ENCODE measurements around the gene LDAH.
"Not testable (repeated sequence)": the region's sequence is repeated elsewhere in the genome, so short reads cannot be mapped to it uniquely, and the experiment has no call there.

Gene LDAH

GRCh38 chr2:20716164-20716563 is 106.7 kb downstream of the LDAH start:
- not testable (repeated sequence) for DNase-seq

- not testable (repeated sequence) for DNase-seq
These were observed 108.5 kb downstream of the LDAH start for GRCh38 chr2:20714412-20714811.

GRCh38 chr2:20713585-20713984 is 109.3 kb downstream of the LDAH start:
- not testable (repeated sequence) for DNase-seq

GRCh38 chr2:20711641-20712040 is 111.3 kb downstream of the LDAH start:
- not testable (repeated sequence) for DNase-seq

DNA sequence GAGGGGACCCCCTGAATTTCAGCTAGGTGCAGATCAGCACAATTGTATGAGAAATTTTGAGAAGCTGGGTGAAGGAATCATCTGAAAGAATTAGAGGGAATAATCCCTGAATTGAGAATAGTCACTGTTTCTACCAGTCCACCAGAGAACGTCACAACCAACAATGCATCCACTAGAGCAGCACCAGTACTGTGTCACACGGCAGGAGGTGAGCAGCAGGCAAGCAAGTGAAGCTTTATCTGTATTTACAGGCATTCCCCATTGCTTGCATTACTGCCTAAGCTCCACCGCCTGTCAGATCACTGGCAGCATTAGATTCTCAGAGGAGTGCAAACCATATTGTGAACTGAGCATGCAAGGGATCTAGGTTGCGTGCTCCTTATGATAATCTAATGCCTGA is 115.3 kb downstream of the LDAH start:
- DNase-seq, result no peak

- no peak for DNase-seq
These were observed 116.1 kb downstream of the LDAH start for GRCh38 chr2:20706786-20707185.

DNA sequence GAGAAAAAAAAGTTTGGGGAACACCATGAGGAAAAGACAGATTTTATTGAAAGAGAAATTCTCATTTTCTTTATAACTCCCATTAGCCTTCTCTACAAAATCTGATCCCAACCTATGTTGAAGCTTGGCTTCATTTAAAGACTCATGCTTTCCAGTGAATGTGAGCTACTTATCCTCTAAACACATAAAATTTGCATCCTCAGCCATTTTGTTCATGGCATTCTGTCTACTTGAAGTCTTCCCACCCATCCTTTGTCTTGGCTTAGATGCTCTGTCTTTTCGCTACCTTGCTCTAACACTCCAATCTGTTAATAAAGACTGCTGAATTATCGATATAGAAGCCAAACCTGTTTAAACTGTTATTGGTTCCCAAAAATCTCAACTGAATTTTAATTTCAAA is 116.7 kb downstream of the LDAH start:
- DNase-seq, result no peak

- no peak for DNase-seq
These were observed 118.0 kb downstream of the LDAH start for GRCh38 chr2:20704886-20705285.

- no peak for DNase-seq
These were observed 120.3 kb downstream of the LDAH start for GRCh38 chr2:20702563-20702962.

DNA sequence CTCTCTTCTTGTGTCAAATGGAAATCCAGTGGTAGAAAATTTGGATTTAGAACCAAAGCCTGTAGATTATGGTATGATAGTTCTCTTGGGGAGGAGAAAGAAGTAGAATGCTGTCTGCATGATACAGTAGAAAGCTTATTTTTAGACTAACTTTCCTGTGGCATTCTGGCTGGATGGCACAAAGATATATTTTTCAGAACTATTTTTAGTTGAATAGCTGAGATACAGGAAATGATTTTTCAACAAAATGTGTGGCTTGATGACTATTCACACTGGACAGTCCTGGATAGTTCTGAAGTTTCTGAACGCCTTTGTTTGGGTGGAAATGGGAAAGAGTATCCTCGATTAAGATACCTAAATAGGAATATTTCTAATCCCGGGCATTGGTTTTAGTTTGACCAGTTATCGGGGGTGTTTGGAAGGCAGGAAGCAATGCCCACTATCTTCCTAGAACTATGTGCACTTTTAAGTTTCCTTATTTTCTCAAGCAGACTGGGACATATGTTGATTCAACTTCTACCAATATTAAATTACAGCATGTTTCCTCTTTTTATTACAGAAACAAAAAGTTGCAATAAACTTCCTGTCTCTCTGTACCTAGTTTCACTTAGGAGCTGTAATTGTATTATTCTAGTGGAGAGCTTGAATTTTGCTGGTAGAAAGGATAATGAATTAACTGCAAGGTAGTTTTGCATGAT is 123.8 kb downstream of the LDAH start:
- no peak for DNase-seq

DNA sequence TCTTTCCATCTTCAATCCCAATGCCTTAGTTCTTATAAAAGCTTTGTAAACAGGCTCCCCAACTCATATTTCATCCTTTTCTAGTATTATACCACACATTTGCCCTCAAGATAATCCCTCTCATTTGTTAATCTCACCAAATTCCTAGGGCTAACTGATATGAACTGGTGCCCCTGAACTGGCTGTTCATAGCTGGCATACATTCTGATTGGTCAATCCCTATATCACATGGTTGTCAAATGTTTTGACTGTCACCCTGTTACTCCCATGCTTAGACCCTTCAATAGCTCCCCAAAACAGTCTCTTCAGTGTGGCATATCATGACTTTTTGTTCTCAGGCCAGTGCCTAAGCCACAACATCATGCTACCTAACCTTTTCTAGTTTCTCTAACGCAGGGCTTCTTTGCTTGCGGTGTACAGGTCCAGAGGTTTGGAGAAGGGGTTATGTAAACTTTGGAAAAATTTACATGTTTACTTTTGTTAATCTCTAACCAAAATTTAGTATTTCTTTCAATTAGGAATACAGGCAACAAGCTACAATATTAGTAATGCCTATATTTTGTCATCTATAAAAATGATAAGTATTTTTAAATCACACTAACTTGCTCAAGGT is 125.5 kb downstream of the LDAH start:
- no peak for DNase-seq

- DNase-seq, result no peak
These were observed 126.5 kb downstream of the LDAH start for GRCh38 chr2:20696366-20696765.

DNA sequence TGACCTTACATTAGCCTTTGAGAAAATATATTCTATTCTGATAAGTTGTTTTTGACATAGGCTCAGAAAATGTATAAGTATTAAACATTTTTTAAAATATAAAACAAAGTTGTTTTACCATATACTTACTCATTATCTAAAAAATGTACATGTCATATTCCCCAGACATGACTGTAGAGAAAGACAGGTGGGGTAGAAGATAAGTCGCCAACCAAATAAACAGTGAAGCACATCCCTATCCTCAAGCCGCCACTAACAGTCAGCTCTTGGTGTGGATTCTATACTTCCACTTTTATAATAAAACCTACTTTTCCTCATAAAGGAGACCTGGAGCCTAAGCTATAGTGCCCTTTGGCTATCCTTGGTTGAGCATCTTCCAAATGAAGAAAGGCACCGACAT is 129.6 kb downstream of the LDAH start:
- DNase-seq, result no peak

- no peak for DNase-seq
These were observed 130.8 kb downstream of the LDAH start for GRCh38 chr2:20692081-20692480.

- no peak for DNase-seq
These were observed 131.7 kb downstream of the LDAH start for GRCh38 chr2:20691076-20691734.

DNA sequence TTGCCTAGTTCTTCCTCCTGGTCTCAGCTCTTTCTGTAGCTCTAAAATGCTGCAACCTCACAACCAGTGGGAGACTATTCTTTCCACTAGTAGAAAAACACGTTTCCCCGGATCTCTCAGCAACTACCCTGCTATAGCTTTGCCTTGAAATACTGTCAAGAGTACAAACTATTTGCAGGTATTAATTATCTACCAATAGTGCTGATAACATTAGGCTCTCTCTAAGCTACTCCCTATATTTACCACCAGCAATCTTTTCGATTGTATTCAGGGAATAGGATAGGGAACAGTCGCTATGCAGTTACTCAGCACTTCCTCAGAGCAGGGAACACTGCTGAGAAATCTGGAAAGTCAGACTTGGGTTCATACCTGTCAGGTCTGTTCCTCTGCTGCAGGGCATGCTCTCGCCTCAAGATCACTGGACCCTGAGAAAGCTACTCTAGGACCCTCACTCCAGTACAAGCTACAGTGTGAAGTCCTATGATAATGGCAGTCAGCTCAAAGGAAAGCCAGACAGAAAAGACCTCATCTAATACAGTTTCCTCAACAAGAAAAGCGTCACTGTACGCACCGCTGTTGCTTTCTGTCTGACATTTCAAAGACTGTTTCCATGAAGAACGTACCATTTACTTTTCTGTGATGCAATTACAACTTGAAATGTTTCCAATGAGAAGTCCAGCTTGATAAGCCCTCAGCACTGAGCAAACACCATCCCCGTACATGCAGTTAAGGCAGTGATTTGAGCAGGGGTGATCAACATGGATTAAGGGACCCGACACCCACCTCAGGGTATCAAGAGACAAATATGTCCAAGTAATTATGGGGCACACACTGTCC is 133.3 kb downstream of the LDAH start:
- no peak for DNase-seq

DNA sequence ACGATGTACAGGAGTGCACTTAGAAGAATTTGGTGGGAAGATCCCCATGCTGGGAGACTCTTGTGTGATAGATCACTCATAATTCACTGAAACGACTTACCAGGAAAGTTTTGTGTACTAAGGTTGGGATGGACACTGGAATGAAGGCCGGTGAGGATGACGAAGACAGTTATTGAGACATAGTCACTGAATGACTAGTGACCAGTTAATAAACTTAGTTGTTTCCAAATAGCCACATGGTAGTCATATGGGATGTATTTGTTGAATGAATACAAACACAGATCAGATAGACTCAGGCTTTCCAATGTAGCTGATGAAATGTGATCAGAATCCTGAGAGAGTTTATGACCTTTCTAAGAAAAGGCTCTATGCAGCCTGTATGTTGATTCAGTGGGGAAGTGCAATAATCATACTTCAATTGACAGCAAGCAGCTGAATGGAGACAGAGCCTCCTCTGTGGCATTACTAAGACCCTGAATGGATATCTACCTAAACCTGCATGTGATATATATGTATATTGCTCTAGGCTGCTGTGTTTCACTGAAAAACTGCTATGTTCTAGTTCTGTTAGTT is 135.6 kb downstream of the LDAH start:
- no peak for DNase-seq

DNA sequence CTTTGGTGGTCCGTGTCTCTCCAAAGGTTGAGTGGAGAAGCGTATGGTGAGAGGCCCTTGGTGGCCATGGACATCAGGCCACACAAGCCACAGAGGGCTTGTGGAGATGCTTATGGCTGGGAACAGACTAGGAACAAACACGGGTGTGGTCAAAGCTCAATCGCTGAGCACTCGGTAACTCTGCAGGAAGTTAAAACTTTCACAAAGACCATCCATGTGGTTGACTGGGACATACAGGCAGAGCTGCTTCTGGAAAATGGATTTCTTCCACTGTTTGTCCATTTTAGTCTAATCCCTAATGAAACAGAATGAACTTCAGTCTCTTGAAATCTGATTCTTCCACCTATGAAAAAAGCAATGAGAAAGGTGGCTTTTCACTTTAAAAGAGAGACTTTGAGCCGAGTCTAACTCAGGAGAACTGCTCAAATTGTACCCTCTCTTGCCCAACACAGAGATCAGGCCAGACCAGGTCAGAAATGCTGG is 138.3 kb downstream of the LDAH start:
- no peak for DNase-seq

- no peak for DNase-seq
These were observed 140.6 kb downstream of the LDAH start for GRCh38 chr2:20682167-20682920.

DNA sequence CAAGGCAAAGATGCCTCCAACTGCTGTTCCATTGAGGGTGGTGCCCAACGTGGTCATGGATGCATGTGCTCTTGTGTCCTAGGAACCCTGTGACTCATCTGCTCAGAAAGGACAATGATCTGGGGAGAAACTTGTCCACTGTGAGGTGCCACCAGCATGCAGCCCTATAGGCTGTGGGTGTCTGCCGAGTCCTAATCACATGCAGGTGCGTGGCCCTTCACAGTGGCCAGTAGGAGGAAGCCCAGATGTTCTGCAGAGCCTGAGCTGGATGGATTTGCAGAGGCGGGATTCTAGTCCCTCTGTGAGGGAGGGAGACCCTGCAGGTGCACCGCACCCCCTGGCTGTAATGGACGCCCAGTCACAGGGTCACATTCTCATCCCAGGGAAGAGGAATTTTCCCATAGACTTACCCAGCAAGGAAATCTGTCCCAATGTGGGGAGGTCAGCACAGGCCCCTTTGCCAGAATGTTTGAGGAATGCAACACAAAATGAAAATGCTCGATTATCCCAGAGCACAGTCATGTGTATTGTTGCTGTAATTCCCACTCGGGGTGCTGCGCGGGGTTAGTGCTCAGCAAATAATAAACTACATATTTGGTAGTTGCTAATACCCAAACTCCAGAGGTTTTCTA is 142.0 kb downstream of the LDAH start:
- no peak for DNase-seq

- no peak for DNase-seq
These were observed 144.1 kb downstream of the LDAH start for GRCh38 chr2:20678780-20679179.

GRCh38 chr2:20678086-20678395 is 144.9 kb downstream of the LDAH start:
- DNase-seq, result no peak

Measured in stimulated activated CD4-positive, alpha-beta T cell treated with anti-CD3 and anti-CD28 coated beads, Interleukin-1b, Interleukin-23, amount 100 ng/mL, for 48 hours (primary cell).